NCI-H2107 treated with DMSO at 0.1 percent for 48 hours (cell line): ENCODE measurements around the gene TGFB3.

Experiments
- DNase-seq: peaks from one replicate; lab custom pipeline; 2025; ENCODE audit not compliant: unreplicated experiment; lab: John Stamatoyannopoulos, UW

TGFB3 gene

DNA sequence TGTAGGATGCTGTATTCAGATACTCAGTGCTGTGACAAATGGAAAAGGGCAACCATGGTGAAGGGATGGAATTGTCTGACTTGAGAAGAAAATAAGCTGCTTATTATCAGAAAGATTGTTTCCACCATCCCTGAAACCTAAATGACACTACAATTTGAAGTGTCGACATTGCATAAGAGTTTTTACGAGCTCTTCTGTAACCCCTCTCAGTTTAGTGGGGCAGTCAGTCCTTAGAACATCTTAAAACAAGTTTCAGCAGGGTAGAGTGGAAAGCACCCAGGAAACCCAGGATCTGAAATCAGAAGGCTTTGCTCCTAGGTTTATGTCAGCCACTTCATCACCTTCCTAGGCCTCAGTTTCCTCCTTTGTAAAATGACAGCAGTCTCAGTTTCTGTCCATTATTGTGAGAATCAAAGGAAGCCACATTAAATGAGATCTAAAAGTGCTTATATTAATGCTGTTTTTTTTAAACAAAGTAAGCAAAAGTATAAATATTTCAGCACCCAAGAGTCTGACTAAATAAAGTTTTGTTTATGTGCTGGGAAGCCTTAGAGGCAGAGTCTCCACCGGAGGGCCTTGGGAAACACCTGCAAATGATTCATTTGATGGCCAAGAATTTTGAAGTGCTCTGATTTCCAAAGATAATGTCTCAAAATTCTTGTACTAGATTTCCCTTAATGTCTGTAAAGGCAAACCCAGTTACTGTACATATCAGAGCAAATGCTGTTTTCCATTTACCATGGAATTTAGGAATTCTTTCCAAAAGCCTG is 5.6 kb upstream of the TGFB3 start:
- no peak for DNase-seq

DNA sequence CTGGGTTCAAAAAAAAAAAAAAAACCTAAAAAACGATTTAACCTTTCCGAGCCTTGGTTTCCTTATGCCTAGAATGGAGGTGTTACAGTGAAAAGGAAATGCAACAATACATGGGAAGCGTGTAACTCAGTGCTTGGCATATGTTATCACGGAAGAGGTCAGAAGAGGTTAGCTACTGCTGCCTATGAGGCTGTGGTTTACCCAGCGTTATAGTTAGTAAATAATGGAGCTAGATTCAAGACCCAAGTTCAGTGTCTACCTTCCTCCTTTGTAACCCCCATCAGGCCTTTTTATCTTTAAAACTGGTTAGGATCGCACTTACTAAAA is 4.6 kb upstream of the TGFB3 start:
- DNase-seq, result no peak

DNA sequence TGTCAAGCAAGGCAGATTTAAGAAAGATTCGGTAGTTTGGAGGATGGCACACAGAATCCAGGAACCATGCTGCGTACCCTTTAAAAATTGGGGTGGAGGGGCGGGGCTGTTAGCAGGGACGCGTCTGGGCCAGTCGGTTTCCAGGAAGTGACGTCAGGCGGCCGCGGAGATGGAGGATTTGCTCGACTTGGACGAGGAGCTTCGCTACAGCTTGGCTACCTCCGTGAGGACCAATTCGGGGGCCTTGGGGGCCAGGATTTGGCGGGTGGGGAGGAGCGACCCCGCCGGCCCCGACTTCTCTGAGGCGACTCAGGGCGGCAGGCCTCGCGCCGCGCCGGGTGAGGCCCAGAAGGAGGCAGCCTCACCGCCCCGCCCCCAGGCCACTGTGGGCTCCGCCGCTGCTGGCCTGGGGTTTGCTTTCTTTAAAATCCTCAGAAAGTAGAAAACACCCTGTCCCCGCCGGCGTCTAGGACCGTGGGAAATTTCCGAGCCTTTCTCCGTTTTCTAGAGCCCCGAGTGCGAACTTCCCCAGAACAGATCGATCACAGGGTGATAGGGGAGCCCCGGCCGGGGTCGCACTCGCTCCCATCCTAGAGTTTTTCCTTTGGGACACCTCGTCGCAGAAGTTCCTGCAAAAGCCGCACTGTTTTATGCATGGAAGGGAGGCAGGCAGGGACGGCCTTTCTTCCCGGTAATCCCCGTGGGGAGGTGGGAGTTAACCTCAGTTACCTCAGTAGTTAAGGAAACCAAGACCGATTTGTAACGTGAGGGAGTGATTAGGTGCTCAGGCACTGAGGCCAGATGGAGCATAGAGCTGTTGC is 4.0 kb upstream of the TGFB3 start, which contains the start of gene IFT43:
IFT43 (plus strand) TSS at position 146 of the 821 bp plus-strand sequence; CDS start at position 170, 24 bp downstream.
- peak; percentile 90 for DNase-seq

DNA sequence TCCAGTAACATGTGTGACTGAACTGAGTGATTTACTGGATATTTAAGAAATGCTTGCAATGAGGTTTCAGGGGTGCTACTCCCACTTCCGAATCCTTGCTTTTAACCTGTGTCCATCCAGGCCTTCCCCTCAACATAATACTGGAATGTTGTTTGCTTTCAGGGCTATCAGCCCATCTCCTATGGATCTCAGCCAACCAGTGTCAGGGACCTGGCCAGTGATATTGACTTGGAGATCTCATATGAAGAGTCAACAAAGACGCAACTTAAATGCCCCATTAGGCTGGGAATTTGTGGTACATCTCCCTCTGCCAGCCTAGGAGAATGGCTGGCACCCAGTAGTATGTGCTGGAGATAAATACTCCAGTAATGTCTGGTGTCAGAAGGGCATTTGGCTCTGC is 2.9 kb upstream of the TGFB3 start:
- DNase-seq, result no peak

DNA sequence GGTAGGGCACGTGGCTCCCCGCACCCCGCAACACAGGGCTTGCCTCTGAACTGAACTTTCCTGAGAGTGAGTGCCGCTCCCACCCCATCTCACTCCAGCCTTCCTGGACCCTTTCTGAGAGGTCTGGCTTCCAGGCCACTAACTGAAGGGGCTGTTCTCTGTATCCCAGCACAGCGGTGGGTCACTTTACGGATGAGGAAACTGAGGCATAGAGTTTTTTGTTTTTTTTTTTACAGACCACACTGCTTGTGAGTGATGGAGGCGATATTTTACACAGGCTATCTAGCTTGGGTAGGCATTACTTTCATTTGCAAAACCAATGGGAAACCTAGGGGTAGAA is 1.2 kb upstream of the TGFB3 start:
- DNase-seq, result no peak

DNA sequence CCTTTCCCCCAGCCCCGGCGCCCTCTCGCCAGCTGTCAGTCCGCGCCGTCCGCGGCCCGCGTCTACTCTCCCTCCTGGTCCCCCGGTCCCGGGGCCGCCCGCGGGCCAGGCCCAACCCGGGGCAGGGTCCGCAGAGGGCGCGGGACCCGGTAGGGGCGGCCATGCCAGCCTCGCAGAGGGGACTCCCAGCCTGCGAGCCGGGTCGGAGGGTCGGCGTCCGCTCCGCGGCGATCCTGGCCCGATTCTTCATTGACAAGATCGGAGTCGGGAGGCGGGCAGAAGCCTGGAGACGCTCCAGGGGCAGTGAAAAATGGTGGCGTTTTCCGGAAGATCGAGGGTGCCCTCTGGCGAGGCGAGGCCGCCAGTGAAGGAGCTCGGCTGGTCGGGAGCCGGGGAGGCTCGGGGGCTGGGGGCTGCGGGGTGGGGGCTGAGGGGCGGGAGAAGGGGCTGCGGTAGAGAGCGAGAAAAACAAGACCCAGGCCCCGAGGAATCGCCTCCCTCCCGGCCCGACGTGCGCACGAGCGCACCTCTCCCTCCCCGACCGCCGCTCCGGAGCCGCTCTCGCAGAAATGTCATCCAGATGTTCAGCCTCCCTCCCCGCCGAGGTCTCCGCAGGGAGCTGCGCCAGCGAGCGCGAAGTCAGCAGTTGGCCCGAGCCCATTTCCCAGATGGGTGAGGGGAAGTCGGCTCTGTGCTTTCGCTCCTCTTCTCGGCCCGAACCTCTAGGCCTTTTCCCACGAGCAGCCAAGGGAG is 647 bp upstream of the TGFB3 start:
- peak; percentile 54 for DNase-seq

DNA sequence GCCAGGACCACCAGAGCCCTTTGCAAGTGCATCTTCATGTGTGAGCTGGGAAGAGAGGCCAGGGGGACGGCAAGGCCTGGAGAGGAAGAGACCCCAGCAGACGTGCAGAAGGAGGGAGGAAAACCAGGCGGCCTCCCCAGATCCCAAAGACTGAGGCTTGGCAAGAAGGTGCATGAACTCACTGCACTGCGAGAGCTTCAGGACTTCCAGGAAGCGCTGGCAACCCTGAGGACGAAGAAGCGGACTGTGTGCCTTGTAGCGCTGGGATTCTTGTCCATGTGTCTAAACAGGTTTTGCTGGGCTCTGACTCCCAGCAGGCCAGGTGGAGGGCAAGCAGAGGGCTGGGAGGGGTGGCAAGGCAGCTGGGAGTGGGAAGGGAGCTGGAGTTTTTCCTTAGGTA is 939 bp downstream of the TGFB3 start:
- no peak for DNase-seq

DNA sequence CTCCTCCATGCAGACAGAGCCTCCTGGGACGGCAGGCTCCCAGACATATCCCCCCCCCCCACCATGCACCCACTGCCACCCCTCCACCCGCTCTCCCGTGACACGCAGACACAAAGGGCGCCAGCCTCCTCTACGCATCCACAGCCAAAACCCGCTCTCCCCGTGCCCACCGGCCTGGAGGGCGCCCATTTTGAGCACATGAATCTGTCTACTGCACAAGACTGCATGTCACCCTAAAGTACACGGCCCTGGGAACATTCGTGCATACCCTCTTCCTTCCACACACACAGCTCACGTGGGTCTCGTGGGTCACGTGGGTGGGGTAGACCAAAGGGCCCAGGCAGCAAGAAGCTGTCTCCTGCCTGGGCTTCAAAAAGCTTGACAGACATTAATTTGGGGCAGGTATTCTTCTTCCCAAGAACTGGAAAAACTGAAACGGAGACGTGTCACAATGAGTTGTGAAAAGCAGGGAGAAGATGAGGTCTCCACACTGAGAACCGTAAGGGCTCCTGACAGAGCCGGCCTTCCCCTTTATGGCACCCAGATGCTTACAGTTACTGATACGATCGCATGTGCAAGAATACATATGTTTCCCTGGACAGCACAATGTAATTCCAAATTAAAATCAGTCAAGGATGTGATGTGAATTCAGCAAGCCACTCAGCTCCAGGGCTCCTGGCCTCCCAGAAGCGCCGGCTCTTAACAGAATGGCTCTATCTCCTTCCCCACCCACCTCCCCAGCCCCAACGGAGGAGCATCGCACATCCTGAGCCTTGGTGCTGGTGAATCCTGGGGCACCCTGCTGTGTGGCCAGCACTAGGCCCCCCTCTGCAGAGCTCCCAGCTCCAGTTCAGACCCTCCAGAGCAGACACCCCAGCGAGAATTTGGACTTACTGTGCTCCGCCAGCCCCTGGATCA is 1.9 kb downstream of the TGFB3 start:
- no peak for DNase-seq

DNA sequence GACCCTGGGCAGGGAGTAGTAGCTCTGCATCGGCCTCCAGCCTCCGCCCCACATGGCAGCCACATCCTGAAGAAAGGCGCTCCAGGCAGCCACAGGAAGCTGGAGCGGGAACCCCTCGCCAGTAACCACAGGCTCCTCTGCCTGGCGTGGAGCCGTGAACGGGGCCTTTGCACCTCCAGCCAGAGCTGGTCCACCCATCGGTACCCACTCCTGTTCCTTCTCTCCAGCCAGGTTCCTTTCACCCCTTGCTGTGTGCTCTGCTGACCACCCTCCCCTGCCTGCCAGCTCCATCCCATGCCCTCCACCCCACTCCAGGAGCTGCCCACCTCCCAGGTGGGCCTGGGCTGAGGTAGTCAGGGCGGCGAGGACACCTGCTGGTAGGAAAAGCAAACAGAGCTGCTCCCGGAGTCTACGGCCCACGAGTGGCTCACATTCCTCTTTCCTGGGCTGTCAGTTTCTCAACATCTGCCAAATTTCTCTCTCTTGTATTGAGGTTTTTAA is 2.7 kb downstream of the TGFB3 start:
- no peak for DNase-seq

DNA sequence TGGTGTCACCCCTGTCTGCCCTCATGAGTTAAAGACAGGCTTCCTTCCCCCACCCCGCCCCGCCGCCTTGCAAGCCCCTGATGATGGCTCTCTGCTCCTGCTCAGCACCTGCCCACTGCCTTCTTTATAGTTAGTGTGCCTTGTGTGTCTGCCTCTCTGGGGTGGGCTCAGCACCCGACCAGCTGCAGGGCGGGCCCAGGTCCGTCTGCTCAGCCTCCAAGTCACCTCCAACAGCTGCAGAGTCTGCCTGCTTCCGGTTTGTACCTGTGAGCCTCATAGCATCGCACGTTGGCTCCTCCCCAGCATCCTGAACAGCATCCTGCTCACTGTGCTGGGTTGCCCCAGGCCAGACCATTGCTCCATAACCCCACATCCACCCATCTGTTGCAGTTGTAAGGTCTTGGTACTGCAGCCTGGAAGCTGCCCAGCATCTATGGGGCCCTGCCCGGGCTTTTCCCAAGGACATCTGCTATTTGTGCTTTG is 3.5 kb downstream of the TGFB3 start:
- DNase-seq, result no peak

DNA sequence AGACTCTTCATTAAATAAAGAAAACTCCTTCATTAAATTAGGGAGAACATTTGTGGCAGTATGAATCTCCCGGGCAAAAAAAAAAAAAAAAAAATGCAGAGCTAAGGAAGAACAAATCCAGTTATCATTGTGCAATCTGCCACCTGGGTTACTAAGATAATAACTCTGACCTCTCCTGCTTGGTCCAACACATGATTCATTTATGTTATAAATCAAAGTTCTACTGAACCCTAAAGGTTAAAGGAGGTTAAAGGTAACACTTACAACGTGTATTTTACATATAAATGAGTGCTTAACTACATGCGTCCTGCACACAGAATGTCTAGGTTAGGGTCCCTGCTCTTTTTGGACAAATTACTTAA is 4.2 kb downstream of the TGFB3 start:
- no peak for DNase-seq

DNA sequence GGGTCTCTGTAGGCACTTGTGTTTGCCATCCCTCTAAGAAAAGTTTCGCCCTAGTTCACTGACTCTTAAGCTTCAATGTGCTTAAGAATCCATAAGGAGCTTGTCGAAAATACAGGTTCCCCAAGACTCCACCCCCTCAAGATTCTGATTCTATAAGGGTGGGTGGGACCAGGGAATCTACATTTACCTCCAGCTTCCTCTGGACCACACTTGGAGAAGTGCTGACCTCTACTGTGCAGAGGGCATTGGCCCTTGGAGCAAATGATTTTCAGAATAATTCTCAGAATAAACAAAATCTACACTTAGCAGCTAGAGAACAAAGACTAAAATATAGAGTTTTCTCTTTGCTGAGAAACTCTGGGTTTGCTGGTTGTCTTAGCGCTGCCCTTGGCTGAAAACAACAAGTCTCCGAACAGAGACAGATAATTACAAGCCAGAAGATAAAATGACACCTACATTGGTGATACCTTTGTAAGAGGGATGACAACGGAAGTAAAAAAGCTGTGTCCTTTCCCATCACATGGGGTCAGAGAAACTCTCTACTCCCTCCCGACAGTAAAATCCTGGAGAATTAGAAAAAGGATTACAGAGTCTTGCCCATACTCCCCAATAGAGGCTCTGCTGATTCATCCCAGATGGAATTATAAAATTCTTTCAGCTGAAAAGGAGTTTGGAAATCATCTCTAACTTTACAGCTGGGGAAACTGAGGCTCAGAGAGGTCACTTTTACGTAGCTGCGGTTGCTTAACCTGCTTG is 4.8 kb downstream of the TGFB3 start:
- DNase-seq, result no peak

DNA sequence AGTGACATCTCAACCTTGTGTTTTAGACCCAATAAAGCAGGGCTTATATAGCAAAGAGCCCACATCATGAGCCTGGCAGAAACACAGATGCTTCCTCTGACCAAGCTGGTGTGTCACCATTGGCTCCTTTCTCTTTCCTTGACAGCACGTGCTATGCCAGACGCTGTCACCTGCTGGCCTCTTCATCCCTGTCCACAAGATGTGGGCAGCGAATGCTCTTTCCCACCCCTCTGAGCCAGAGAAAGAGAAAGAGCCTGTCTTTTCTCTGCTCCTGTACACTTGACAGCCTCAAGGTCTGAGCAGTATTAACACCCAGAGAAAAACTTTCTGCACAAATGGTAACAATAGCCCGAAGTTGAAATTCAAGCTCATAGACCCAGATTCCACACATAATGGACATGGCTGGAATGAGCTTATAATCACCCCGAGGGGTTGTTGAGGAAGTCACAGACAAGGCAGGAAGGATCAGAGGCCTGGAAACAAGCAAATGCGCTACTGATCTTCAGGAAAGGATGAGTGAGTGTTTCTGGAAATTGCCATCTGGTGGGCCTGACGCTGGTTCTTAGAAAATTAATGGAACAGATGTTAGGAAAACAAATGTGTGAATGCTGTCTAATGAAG is 8.9 kb downstream of the TGFB3 start:
- no peak for DNase-seq

DNA sequence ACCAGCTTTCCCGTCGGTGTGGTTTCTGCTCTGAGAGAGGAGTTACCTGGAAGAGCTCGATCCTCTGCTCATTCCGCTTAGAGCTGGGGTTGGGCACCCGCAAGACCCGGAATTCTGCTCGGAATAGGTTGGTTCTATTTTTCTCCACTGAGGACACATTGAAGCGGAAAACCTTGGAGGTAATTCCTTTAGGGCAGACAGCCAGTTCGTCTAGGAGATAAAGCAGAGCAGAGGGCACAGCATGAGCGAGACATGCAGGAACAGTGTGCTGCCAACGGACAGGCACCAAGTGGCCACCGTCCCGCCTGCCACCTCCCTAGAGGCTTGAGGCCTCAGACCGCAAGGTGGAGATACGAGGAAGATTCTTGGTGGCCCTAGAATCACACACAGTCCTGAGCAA is 10.3 kb downstream of the TGFB3 start:
- no peak for DNase-seq

DNA sequence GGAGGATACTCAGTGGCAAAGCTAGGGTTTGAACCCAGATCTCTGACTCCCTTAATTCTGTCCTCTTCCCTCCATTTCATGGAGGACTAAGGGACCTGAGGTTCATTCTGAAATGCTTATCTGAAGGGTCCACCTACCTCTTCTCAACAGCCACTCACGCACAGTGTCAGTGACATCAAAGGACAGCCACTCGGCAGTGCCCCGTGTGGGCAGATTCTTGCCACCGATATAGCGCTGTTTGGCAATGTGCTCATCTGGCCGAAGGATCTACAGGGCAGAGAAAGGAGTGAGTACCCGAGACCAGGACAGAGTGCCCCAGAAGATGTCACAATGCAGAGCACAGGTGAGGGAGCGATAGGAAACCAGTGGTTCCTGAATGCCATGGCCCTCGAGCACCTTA is 10.8 kb downstream of the TGFB3 start:
- DNase-seq, result no peak

DNA sequence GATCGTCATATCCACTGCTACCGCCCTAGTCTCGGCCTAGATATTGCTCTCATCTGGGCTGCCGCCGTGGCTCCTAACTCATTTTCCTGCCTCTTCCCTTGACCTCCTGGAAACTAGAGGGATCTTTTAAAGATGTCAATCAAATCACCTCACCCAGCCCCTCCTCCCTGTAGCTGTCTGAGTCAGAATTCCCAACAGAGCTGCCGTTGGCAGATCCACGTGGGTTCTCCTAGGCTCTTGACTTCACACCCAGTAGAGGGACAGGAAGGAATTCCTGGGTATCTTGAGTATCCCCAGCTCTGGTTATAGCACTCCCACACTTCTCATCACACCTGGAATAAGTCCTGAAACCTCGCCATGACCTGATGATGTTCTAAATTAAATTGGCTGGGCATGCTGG is 11.9 kb downstream of the TGFB3 start:
- DNase-seq, result no peak

DNA sequence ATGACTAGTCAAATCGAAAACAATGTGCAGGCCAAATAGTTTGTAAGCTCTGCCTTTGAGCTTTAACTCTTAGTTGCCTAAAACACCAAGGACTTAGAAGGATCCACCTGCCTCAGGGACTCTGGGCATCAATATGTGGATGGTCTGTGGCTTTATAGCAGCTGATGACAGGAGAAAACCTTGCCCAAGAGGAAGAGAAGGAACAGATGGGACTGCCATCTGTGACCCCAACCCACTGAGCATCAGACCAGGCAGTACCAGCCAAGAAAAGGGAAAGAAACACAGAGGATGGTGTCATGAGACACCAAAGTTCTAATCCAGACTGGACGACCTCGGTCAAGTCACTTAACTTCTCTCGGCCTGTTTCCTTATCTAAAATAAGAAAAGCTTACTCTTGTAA is 12.7 kb downstream of the TGFB3 start:
- DNase-seq, result no peak

DNA sequence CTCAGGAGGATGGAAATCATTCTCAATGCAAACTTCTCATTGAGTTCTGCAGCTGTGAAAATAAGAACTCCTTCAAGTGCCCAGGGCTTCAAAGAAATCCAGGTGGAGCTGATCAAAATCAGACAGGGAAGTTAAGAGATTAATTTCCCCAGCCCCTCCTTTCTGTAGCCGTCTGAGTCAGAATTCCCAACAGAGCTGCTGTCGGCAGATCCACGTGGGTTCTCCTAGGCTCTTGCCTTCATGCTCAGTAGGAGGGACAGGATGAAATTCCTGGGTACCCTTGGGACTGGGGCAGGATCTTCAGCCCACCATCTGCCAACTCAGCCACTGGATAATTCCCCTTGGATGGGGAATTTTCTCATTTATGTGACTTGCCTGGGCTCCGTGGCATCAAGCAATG is 13.3 kb downstream of the TGFB3 start:
- DNase-seq, result no peak

DNA sequence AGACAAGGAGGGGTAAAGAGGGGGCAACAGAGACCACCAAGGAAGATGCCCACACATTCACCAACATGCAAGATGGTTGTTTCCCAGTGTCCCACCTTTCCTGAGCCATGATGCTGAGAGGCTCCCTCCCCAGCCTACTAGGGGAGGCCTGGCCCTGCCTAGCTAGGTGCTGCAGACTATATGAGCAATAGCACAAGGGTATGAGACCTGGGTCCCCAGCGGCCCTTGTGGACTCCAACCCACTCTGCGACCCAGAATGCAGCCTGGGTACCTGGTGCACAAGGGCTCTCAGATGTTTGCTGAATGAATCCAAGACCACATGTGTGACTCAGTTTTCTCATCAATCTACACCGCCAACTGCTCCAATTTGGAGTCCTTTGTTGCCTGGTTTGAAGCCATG is 13.9 kb downstream of the TGFB3 start:
- DNase-seq, result no peak
